HepG2 (cell line): ENCODE results near the gene SH3PXD2A. TPM values are rescaled to one million over a fixed set of nuclear protein-coding genes. Genes with fewer than 3 reads are reported as not detected.
A peak's percentile ranks its signal among the peaks of the same experiment; 100 is the strongest.

Experiments
- ASH2L ChIP-seq: fragments of 300-600, 200-600 bp; sonication (generic); IDR thresholded peaks from 2 replicates; pipeline ENCODE4 v1.7.0; 2017; ENCODE audit warnings: low read depth, mild to moderate bottlenecking, moderate library complexity, mixed read lengths, low read length; ENCODE audit not compliant: insufficient read length
- ATF4 ChIP-seq, 2 experiments: fragments of 450-650 bp in 1 of 2; sonication (generic) in 1 of 2; formaldehyde crosslinking; IDR thresholded peaks; 2 replicates each; pipeline versions ENCODE4 v1.5.0 to v1.8.0; 2020 to 2022; ENCODE audit warnings: mild to moderate bottlenecking in 1 of 2, missing genetic modification reagents in 1 of 2
- ATF5 ChIP-seq: sonication (generic); formaldehyde crosslinking; IDR thresholded peaks from 2 replicates; pipeline ENCODE4 v1.4.0; 2020; ENCODE audit warnings: mild to moderate bottlenecking, low read depth, missing genetic modification reagents
- GATAD2A ChIP-seq: IDR thresholded peaks from 2 replicates; pipeline ENCODE4 v1.6.1; 2016
- HBP1 ChIP-seq: IDR thresholded peaks from 2 replicates; pipeline ENCODE4 v1.6.1; 2016; ENCODE audit warnings: low read depth, control low read depth
- HOXA9 ChIP-seq: sonication (generic); formaldehyde crosslinking; IDR thresholded peaks from 2 replicates; pipeline ENCODE4 v1.8.1; 2022; ENCODE audit warnings: missing genetic modification reagents, mild to moderate bottlenecking, moderate library complexity, borderline replicate concordance
- MED13 ChIP-seq: sonication (generic); formaldehyde crosslinking; IDR thresholded peaks from 2 replicates; pipeline ENCODE4 v1.5.0; 2020; ENCODE audit warnings: missing genetic modification reagents
- NR2F2 ChIP-seq: IDR thresholded peaks from 2 replicates; pipeline ENCODE4 v1.6.1; 2012; ENCODE audit warnings: low read depth, inconsistent platforms, borderline replicate concordance
- RBM22 ChIP-seq: fragments of 200-400 bp; formaldehyde crosslinking; optimal IDR thresholded peaks from 2 replicates; pipeline ENCODE3; 2017; ENCODE audit warnings: mild to moderate bottlenecking, low read length, moderate library complexity
- TGIF2 ChIP-seq: IDR thresholded peaks from 2 replicates; pipeline ENCODE4 v1.6.1; 2016; ENCODE audit warnings: control low read depth, missing compliant biosample characterization
- ZBTB25 ChIP-seq: IDR thresholded peaks from 2 replicates; pipeline ENCODE4 v1.6.1; 2018; ENCODE audit warnings: missing genetic modification reagents
- ZNF121 ChIP-seq: sonication (generic); formaldehyde crosslinking; IDR thresholded peaks from 2 replicates; pipeline ENCODE4 v1.5.0; 2020; ENCODE audit warnings: mild to moderate bottlenecking, missing genetic modification reagents
- ZNF230 ChIP-seq: sonication (generic); formaldehyde crosslinking; IDR thresholded peaks from 2 replicates; pipeline ENCODE4 v1.4.0; 2020; ENCODE audit warnings: mild to moderate bottlenecking, missing genetic modification reagents
- ZNF33A ChIP-seq: sonication (generic); formaldehyde crosslinking; IDR thresholded peaks from 2 replicates; pipeline ENCODE4 v1.5.1; 2020; ENCODE audit warnings: missing genetic modification reagents, mild to moderate bottlenecking, moderate library complexity, borderline replicate concordance
- ZNF382 ChIP-seq: sonication (generic); formaldehyde crosslinking; IDR thresholded peaks from 2 replicates; pipeline ENCODE4 v1.5.0; 2020; ENCODE audit warnings: missing genetic modification reagents, mild to moderate bottlenecking, borderline replicate concordance
- ZNF510 ChIP-seq: sonication (generic); formaldehyde crosslinking; IDR thresholded peaks from 2 replicates; pipeline ENCODE4 v1.4.0; 2020; ENCODE audit warnings: low read depth, mild to moderate bottlenecking, missing genetic modification reagents
- ZNF569 ChIP-seq: sonication (generic); formaldehyde crosslinking; IDR thresholded peaks from 2 replicates; pipeline ENCODE4 v1.5.0; 2020; ENCODE audit warnings: mild to moderate bottlenecking, missing genetic modification reagents, moderate library complexity, borderline replicate concordance
- ZNF574 ChIP-seq: sonication (generic); formaldehyde crosslinking; IDR thresholded peaks from 2 replicates; pipeline ENCODE4 v1.4.0; 2020; ENCODE audit warnings: missing genetic modification reagents
- ZNF816 ChIP-seq: sonication (generic); formaldehyde crosslinking; IDR thresholded peaks from 2 replicates; pipeline ENCODE4 v1.8.0; 2022; ENCODE audit warnings: missing genetic modification reagents, mild to moderate bottlenecking, borderline replicate concordance
- polyA plus RNA-seq, 8 experiments: library from polyadenylated mRNA; depleted of rRNA in 3 of 8; stranded (reverse) in 7 of 8; unstranded in 1 of 8; fragments of >200 nt; fragmentation: Illumina TruSeq in 4 of 8; extraction: Trizol in 4 of 8; gene quantifications; 2 replicates each; pipeline versions ENCODE4 v1.2.1 to v1.2.3, GENCODE V29; 2011 to 2016; ENCODE audit warnings: low read depth in 4 of 8, missing spikeins in 1 of 8, mixed read lengths in 1 of 8; ENCODE audit not compliant: insufficient read depth in 1 of 8
- total RNA-seq, 5 experiments: library from RNA; depleted of rRNA; stranded (reverse); fragments of >200 nt; fragmentation: Illumina TruSeq; extraction: Trizol; gene quantifications; 2 replicates each; pipeline ENCODE4 v1.2.3, GENCODE V29; 2016; ENCODE audit warnings: low read depth in 1 of 5
- TF ChIP-seq, protein P1 (sequence below): sonication (generic); formaldehyde crosslinking; IDR thresholded peaks from 2 replicates; pipeline ENCODE4 v1.9.0; 2022; ENCODE audit warnings: missing genetic modification reagents, mild to moderate bottlenecking, borderline replicate concordance

SH3PXD2A gene
- total and polyA plus RNA-seq, 2 of the 13 experiments (the other 11 are each of a cell fraction or from before 2014, with no cell fraction given), result 11.1 to 11.3 TPM

- TF ChIP-seq RBM22, result no peak
- no peak for TF ChIP-seq HBP1 (CRISPR knock-in tag)
- TF ChIP-seq ZBTB25 (CRISPR knock-in tag), result no peak
- TF ChIP-seq ATF4 (CRISPR knock-in tag; IDR thresholded peaks at IDR 0.05), result no peak
- TF ChIP-seq ZNF121 (CRISPR knock-in tag), result peak; percentile 83
- TF ChIP-seq ATF5, result no peak
- no peak for TF ChIP-seq NR2F2
- TF ChIP-seq, protein P1, sequence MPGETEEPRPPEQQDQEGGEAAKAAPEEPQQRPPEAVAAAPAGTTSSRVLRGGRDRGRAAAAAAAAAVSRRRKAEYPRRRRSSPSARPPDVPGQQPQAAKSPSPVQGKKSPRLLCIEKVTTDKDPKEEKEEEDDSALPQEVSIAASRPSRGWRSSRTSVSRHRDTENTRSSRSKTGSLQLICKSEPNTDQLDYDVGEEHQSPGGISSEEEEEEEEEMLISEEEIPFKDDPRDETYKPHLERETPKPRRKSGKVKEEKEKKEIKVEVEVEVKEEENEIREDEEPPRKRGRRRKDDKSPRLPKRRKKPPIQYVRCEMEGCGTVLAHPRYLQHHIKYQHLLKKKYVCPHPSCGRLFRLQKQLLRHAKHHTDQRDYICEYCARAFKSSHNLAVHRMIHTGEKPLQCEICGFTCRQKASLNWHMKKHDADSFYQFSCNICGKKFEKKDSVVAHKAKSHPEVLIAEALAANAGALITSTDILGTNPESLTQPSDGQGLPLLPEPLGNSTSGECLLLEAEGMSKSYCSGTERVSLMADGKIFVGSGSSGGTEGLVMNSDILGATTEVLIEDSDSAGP, result peak; percentile 69; the same call in 1 of the 2 replicates
- peak; percentile 26; the same call in 1 of the 2 replicates for TF ChIP-seq GATAD2A (CRISPR knock-in tag)
- TF ChIP-seq ZNF569, result no peak
- peak; percentile 33 for TF ChIP-seq ASH2L
- no peak for TF ChIP-seq TGIF2 (CRISPR knock-in tag)
- TF ChIP-seq ZNF574 (CRISPR knock-in tag), result no peak
- no peak for TF ChIP-seq ZNF382
- TF ChIP-seq MED13 (CRISPR knock-in tag), result no peak
- TF ChIP-seq HOXA9 (CRISPR knock-in tag), result no peak
- no peak for TF ChIP-seq ZNF33A (CRISPR knock-in tag)
- TF ChIP-seq ZNF510, result no peak
- TF ChIP-seq ZNF816 (CRISPR knock-in tag), result no peak
- no peak for TF ChIP-seq ZNF230 (CRISPR knock-in tag)
Observed at GRCh38 chr10:103716206-103717160, 138.9 kb downstream of the SH3PXD2A start (continued).
